GM15510 (cell line): Measurements from ENCODE around the gene BDNF.

Experiments used
- POLR2A ChIP-seq: IDR thresholded peaks from 3 replicates; pipeline ENCODE4 v1.6.1; 2011; ENCODE audit warnings: borderline replicate concordance; ENCODE audit not compliant: insufficient read length; ENCODE audit errors: extremely low read depth

BDNF gene

GRCh38 chr11:27625347-27625912 is 74.8 kb downstream of the BDNF start:
- TF ChIP-seq POLR2A: no peak

- no peak for TF ChIP-seq POLR2A
These were observed 76.2 kb downstream of the BDNF start for GRCh38 chr11:27623945-27624523.

GRCh38 chr11:27622541-27623300 is 77.5 kb downstream of the BDNF start:
- TF ChIP-seq POLR2A: no peak

DNA sequence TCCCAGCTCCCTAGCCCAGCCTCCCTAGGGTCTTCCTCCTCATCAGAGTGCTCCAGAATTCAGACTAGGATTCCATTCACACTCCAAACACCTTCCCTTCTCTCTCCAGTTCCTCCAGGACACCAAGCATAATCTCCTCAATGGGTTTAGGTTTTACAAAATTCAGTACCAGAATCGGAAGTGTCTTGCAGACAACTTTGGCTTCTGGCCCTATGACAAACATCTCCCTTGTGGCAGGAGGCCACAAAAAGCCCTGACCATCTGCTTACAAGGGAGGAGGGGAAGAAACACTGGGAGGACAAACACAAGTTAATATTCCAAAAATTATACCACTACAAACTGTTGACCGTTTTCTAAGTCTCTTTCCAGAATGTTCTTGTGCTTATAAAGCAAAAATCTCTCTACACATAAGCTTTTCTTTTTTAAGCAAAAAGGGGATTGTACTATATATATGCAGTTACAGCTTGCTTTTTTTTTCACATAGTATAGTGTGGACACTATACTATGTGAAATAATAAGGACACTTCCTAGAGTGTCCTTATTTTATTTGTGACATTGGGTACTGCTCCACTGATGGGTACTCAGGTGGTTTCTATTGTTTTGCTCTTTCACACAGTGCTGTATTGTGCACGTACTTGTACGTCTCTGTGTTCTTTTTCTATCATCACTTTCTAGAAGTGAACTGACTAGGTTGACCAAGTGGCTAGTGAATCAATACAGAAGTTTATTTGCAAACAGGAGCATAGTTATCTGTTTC is 78.7 kb downstream of the BDNF start:
- TF ChIP-seq POLR2A: no peak

GRCh38 chr11:27619763-27620335 is 80.4 kb downstream of the BDNF start:
- no peak for TF ChIP-seq POLR2A

DNA sequence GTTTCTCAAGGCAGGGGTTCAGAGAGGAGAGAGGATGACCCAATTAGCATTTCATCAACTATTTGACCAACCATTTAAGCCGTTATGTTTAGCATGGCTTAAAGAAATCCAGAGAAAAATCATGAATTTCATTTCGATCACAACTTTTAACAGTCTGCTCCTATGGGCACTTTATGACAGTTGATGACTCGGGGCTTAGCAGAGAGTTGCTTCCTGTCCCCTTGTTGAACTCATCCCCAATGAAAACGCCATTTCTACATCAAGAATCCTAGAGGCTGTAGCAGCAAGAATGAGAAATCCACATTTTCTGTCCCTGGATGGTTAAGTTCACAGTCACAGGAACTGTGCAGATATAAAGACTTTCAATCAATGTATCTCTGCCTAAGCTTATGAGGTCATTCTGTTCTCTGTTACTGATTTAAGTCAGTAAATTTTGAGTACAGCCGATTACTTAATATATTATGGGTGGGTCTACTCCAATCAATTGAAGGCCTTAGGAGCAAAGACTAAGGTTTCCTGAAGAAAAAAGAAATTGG is 81.1 kb downstream of the BDNF start:
- no peak for TF ChIP-seq POLR2A

- TF ChIP-seq POLR2A: no peak
These were observed 81.9 kb downstream of the BDNF start for GRCh38 chr11:27618281-27618915.

GRCh38 chr11:27616711-27617110 is 83.5 kb downstream of the BDNF start:
- no peak for TF ChIP-seq POLR2A

DNA sequence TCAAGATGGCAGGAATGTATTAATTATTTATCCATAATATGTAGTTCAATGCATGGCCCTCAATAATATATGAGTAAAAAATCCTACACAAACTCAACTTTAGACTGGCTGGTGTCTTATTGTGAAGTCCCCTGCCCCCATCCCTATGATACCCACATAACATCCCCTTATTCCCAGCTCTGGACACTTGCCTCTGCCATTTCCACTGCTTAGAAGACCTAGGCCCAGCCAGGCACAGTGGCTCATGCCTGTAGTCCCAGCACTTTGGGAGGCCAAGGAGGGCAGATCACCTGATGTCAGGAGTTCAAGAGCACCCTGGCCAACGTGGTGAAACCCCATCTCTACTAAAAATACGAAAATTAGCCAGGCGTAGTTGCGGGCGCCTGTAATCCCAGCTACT is 84.4 kb downstream of the BDNF start:
- no peak for TF ChIP-seq POLR2A

GRCh38 chr11:27614092-27614491 is 86.2 kb downstream of the BDNF start:
- TF ChIP-seq POLR2A: no peak

- TF ChIP-seq POLR2A: no peak
These were observed 87.0 kb downstream of the BDNF start for GRCh38 chr11:27612932-27613880.

DNA sequence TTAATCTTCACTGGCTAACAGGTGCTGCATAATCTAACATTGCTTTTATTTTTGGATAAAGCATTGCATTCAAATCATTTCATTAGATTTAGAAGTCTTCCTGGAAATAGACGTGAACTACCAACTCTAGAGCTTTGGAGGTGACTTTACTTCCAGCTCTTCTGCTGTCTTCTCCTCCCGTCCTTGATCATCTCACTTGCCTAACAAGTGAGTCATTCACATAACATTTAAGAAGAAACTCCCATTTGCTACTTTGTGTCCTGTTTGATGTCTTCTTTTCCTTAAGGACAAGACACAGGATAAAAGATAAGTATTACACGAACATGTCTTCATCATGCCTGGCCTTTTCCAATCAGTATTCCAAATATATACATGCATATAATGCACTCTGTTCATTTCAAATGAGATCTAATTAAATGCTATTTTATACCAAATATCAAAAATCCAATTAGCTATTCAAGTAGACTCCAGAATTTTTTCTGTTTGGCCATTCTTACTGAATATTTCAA is 88.3 kb downstream of the BDNF start:
- no peak for TF ChIP-seq POLR2A

- no peak for TF ChIP-seq POLR2A
These were observed 88.9 kb downstream of the BDNF start for GRCh38 chr11:27611390-27611789.
